MM.1S (cell line): ENCODE measurements around the gene MSLN.

ENCODE experiments used
- DNase-seq: peaks from one replicate; pipeline ENCODE4 v3.0.0-alpha.2; 2015
- H2AFZ ChIP-seq: fragments of 300-600 bp; sonication (generic); 2 replicates; pipeline ENCODE4 v1.6.0; 2016; ENCODE audit warnings: antibody characterized with exemption, low read length
- H3F3A ChIP-seq: fragments of 300-600 bp; sonication (generic); 2 replicates; pipeline ENCODE4 v1.6.1; 2016; ENCODE audit warnings: mild to moderate bottlenecking, antibody characterized with exemption, low read length, moderate library complexity, mixed read lengths; ENCODE audit not compliant: insufficient read depth
- H3K27ac ChIP-seq: fragments of 300-600 bp; sonication (generic); 2 replicates; pipeline ENCODE4 v1.5.1; 2016; ENCODE audit warnings: mild to moderate bottlenecking, low read length
- H3K27me3 ChIP-seq: fragments of 300-600 bp; sonication (generic); replicated peaks from 2 replicates; pipeline ENCODE4 v1.6.0; 2016; ENCODE audit warnings: low read length; ENCODE audit not compliant: insufficient read depth
- H3K36me3 ChIP-seq: fragments of 300-600 bp; sonication (generic); replicated peaks from 2 replicates; pipeline ENCODE4 v1.6.1; 2016; ENCODE audit warnings: mild to moderate bottlenecking, low read length, mixed read lengths; ENCODE audit not compliant: insufficient read depth
- H3K4me1 ChIP-seq: fragments of 300-600 bp; sonication (generic); 2 replicates; pipeline ENCODE4 v1.6.1; 2016; ENCODE audit warnings: low read length, mixed read lengths
- H3K4me2 ChIP-seq: fragments of 300-600 bp; sonication (generic); 2 replicates; pipeline ENCODE4 v1.6.0; 2016; ENCODE audit warnings: low read depth, low read length
- H3K4me3 ChIP-seq: fragments of 300-600 bp; sonication (generic); 2 replicates; pipeline ENCODE4 v1.5.1; 2016; ENCODE audit warnings: low read length, mixed read lengths
- H3K79me2 ChIP-seq: fragments of 300-600 bp; sonication (generic); 2 replicates; pipeline ENCODE4 v1.6.1; 2016; ENCODE audit warnings: mixed run types, low read length, mixed read lengths
- H3K9ac ChIP-seq: fragments of 300-600 bp; sonication (generic); 2 replicates; pipeline ENCODE4 v1.6.1; 2016; ENCODE audit warnings: low read length, mixed read lengths
- H3K9me2 ChIP-seq: fragments of 300-600 bp; sonication (generic); replicated peaks from 2 replicates; pipeline ENCODE4 v1.6.1; 2016; ENCODE audit warnings: mild to moderate bottlenecking, low read length, mixed read lengths; ENCODE audit not compliant: insufficient read depth
- H3K9me3 ChIP-seq: fragments of 300-600 bp; sonication (generic); replicated peaks from 2 replicates; pipeline ENCODE4 v1.6.1; 2016; ENCODE audit warnings: mild to moderate bottlenecking, low read length, mixed read lengths; ENCODE audit not compliant: insufficient read depth
- H4K20me1 ChIP-seq: fragments of 300-600 bp; sonication (generic); 2 replicates; pipeline ENCODE4 v1.6.1; 2016; ENCODE audit warnings: mild to moderate bottlenecking, low read length, moderate library complexity, mixed read lengths; ENCODE audit not compliant: insufficient read depth
- EZH2 ChIP-seq: fragments of 300-600 bp; sonication (generic); optimal IDR thresholded peaks from 2 replicates; pipeline ENCODE3; 2017; ENCODE audit warnings: low read depth, mild to moderate bottlenecking, antibody characterized with exemption, low read length, mixed read lengths
- EZH2phosphoT487 ChIP-seq: fragments of 300-600 bp; sonication (generic); IDR thresholded peaks from 2 replicates; pipeline ENCODE4 v1.6.1; 2018; ENCODE audit warnings: antibody characterized with exemption, low read length
- TF ChIP-seq, protein P1 (sequence below): fragments of 300-600 bp; sonication (generic); IDR thresholded peaks from 2 replicates; pipeline ENCODE4 v1.5.1; 2016; ENCODE audit warnings: antibody characterized with exemption, low read length, mixed read lengths

Gene MSLN

DNA sequence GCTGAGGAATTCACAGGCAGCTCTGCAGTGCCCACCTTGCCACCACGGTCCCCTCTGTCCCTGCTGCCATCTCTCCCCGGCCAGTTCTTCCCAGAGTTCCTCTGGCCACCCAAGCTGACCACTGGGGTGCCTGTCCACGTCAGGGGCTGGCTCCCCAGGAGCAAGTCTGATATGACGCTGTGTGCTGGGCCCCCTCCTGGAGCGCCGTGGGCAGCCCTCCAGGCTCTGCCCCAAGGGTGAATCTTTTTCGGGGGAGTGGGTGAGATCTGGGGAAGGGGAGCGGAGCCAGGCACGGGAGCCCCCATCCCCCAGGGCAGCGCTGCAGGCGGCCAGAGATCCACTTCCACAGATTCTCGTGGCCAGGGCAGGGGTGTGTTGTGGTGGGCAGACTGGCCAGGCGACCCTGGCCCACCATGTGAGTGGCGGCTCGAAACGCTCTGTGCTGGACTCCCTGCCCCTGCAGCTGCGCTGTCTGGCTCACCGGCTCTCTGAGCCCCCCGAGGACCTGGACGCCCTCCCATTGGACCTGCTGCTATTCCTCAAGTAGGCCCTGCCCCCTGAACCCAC lies 3.7 kb downstream of the MSLN start:
- Histone ChIP-seq H3K27me3 (peaks cover 43% of the 10 kb centered on the region), H2AFZ (no peak overlapping the region), H3K9me2 (no peaks in the 10 kb centered on the region), H3K79me2 (no peaks in the 10 kb centered on the region), H3K9ac (no peak overlapping the region), H3K4me3 (no peak overlapping the region), H3K9me3 (no peaks in the 10 kb centered on the region), H4K20me1 (no peaks in the 10 kb centered on the region), H3K4me2 (no peak overlapping the region), H3K27ac (no peak overlapping the region), H3F3A (no peaks in the 10 kb centered on the region), H3K36me3 (no peaks in the 10 kb centered on the region), H3K4me1 (no peaks in the 10 kb centered on the region)
- TF ChIP-seq, protein P1, sequence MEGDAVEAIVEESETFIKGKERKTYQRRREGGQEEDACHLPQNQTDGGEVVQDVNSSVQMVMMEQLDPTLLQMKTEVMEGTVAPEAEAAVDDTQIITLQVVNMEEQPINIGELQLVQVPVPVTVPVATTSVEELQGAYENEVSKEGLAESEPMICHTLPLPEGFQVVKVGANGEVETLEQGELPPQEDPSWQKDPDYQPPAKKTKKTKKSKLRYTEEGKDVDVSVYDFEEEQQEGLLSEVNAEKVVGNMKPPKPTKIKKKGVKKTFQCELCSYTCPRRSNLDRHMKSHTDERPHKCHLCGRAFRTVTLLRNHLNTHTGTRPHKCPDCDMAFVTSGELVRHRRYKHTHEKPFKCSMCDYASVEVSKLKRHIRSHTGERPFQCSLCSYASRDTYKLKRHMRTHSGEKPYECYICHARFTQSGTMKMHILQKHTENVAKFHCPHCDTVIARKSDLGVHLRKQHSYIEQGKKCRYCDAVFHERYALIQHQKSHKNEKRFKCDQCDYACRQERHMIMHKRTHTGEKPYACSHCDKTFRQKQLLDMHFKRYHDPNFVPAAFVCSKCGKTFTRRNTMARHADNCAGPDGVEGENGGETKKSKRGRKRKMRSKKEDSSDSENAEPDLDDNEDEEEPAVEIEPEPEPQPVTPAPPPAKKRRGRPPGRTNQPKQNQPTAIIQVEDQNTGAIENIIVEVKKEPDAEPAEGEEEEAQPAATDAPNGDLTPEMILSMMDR: no peak
- DNase-seq: no peak

DNA sequence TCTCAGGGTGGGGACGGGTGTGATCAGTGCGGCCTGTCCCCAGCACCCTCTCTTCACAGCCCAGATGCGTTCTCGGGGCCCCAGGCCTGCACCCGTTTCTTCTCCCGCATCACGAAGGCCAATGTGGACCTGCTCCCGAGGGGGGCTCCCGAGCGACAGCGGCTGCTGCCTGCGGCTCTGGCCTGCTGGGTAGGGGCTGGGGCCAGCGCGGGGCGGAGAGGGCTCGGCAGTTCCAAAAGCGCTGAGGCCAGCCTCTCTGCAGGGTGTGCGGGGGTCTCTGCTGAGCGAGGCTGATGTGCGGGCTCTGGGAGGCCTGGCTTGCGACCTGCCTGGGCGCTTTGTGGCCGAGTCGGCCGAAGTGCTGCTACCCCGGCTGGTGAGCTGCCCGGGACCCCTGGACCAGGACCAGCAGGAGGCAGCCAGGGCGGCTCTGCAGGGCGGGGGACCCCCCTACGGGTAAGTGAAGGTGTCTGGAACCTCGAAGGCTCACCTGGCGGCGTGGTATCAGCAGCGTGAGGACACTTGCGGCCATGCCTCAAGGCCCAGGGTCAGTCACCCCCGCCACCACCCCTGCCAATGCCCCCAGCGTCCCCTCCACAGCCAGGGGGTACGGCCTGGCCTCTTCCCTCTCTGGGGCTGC lies 4.4 kb downstream of the MSLN start:
- no peaks in the 10 kb centered on the region for H3K36me3 ChIP-seq
- no peaks in the 10 kb centered on the region for H3K9me3 ChIP-seq
- H3K9ac ChIP-seq: no peak overlapping the region
- no peak overlapping the region for H3K4me3 ChIP-seq
- H3K27me3 ChIP-seq: peaks cover 36% of the 10 kb centered on the region
- no peak overlapping the region for H3K27ac ChIP-seq
- H3K9me2 ChIP-seq: no peaks in the 10 kb centered on the region
- no peaks in the 10 kb centered on the region for H3K4me1 ChIP-seq
- DNase-seq: no peak
- no peaks in the 10 kb centered on the region for H4K20me1 ChIP-seq
- H3K4me2 ChIP-seq: no peak overlapping the region
- H3F3A ChIP-seq: no peaks in the 10 kb centered on the region
- no peak overlapping the region for H2AFZ ChIP-seq
- no peaks in the 10 kb centered on the region for H3K79me2 ChIP-seq
- TF ChIP-seq EZH2 (no peak), EZH2phosphoT487 (no peak)
- TF ChIP-seq, protein P1: no peak

DNA sequence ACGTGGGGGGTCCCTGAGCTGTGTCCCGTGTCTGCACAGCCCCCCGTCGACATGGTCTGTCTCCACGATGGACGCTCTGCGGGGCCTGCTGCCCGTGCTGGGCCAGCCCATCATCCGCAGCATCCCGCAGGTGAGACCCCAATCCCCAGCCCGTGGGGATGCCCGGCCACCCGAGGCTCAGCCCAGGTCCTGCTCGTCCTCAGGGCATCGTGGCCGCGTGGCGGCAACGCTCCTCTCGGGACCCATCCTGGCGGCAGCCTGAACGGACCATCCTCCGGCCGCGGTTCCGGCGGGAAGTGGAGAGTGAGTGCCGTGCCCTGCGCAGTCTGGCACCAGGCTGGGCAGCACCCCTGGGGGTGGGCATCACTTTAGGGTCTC lies 4.9 kb downstream of the MSLN start:
- Histone ChIP-seq H3K4me3 (no peak overlapping the region), H3K27ac (no peak overlapping the region)

More for the DNA sequence above, 4.9 kb downstream of the MSLN start:
- no peak for DNase-seq
- H4K20me1 ChIP-seq: no peaks in the 10 kb centered on the region
- H3F3A ChIP-seq: no peaks in the 10 kb centered on the region
- no peaks in the 10 kb centered on the region for H3K4me1 ChIP-seq
- H3K4me2 ChIP-seq: no peak overlapping the region
- peaks cover 34% of the 10 kb centered on the region for H3K27me3 ChIP-seq
- H3K36me3 ChIP-seq: no peaks in the 10 kb centered on the region
- H2AFZ ChIP-seq: no peak overlapping the region
- H3K9ac ChIP-seq: no peak overlapping the region
- H3K79me2 ChIP-seq: no peaks in the 10 kb centered on the region
- TF ChIP-seq, protein P1: no peak
- TF ChIP-seq EZH2 (no peak), EZH2phosphoT487 (no peak)
- no peaks in the 10 kb centered on the region for H3K9me3 ChIP-seq
- no peaks in the 10 kb centered on the region for H3K9me2 ChIP-seq
